Measurements from ENCODE around the gene PLPP3.

Gene PLPP3

DNA sequence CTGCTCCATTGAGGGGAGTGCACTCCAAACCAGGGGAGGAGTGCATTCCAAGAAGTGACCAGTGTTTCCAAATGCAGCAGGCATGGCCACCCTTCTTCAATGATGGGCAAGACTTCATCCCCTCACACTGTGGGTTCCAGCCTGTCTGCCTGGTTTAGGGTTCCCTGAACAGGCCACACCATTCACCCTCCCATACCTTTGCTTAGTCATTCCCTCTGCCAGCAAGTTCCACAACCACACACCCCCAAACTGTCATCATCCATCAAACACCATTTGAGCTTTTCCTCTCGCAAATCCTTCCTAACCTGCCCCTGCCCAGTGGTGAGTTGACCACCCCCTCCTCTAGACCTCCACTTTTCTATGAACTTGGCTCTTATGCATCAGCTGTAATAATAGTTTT lies 116.0 kb downstream of the PLPP3 start:
- FAIRE-seq (no peak), DNase-seq (ENCODE audit: insufficient read length) (no peak)
- TF ChIP-seq POLR2AphosphoS5 (IDR thresholded peaks at IDR 0.05; ENCODE audit: low read depth, low read length) = no peak
- no peak for TF ChIP-seq TAF1 (IDR thresholded peaks at IDR 0.05; ENCODE audit: borderline replicate concordance, low read depth, low read length)
- no peak for TF ChIP-seq POLR2A (IDR thresholded peaks at IDR 0.05; ENCODE audit: low read depth, low read length)

DNA sequence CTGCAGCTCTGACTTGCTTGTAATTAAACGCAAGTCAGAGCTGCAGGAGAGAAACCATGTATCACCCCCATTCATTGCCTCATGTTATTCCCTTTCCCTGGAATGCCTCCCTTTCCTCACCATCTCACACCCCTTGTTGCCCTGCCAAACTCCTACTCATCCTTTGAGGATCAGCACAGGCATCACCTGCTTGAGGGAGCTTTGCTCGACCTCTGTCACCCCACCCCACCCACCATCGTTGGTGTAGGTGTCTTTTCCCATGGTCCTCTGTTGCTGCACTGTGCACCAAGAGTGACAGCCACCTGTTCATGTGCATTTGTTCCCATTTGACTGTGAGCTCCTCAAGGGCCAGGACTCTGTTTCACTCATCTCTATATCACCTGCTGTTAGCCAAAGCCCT lies 117.2 kb downstream of the PLPP3 start:
- no peak for TF ChIP-seq POLR2AphosphoS5 (IDR thresholded peaks at IDR 0.05; ENCODE audit: low read depth, low read length)
- TF ChIP-seq TAF1 (IDR thresholded peaks at IDR 0.05; ENCODE audit: borderline replicate concordance, low read depth, low read length) = no peak
- TF ChIP-seq POLR2A (IDR thresholded peaks at IDR 0.05; ENCODE audit: low read depth, low read length) = no peak
- FAIRE-seq (no peak), DNase-seq (ENCODE audit: insufficient read length) (no peak)

DNA sequence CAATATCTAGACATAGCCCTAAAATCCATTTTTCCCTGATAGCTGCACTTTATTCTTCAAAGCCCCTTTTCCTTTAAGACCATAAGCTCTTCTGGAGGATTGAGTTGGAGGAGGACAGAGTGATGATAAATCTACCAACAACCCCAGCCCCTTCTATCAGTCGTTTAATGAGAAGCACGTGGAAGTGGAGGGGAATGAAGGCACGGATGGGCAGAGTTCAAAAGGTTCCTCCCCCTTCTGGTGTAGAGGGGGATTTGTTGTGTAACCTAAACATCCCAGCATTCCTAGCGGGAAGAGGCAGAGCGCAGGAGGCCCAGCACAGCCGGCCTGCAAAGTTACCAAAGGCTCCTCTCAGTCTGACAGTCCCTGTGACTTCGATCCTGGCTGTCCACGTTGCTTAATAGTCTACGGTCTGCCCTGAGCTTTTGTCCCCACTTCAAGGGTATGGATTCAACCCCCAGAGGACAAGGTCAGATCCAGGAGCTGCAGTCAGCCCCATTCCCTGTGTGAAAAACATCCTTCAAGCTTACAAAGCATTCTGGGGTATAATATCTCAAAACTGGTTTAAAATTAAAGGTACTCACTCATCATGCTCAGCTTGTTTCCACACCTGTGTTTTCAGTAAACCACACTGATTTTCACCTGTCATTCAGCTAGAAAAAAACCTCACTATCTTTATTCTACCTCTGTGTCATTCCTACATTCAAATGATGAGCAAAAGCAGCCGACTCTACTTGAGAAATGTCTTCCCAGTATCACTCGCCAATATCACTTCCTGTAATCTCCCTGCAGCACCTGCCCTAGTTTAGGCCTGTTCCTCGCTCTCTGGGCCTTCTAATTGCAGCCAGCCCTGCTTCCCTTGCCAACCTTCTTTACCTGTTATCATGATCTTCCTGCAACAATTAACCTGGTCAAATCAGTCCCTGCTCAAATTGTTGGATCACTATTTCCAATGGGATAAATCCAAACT lies 117.9 kb downstream of the PLPP3 start:
- no peak for DNase-seq (ENCODE audit: insufficient read length)
- no peak for TF ChIP-seq POLR2A (IDR thresholded peaks at IDR 0.05; ENCODE audit: low read depth, low read length)
- no peak for TF ChIP-seq POLR2AphosphoS5 (IDR thresholded peaks at IDR 0.05; ENCODE audit: low read depth, low read length)
- TF ChIP-seq TAF1 (IDR thresholded peaks at IDR 0.05; ENCODE audit: borderline replicate concordance, low read depth, low read length) = no peak
- FAIRE-seq = no peak

DNA sequence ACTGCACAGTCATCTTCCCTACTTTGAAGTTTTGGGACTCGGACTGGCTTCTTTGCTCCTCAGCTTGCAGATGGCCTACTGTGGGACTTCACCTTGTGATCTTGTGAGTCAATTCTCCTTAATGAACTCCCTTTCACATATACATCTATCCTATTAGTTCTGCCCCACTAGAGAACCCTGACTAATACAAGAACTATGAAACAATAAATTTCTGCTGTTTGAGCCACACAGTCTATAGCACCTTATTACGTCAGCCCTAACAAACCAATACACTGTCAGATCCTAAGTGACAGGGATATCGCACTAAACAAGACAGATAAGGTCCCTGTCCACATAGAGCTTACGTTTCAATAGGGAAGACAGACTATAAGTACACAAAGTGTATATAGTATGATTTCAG lies 120.1 kb downstream of the PLPP3 start:
- FAIRE-seq (no peak), DNase-seq (ENCODE audit: insufficient read length) (no peak)
- no peak for TF ChIP-seq TAF1 (IDR thresholded peaks at IDR 0.05; ENCODE audit: borderline replicate concordance, low read depth, low read length)

DNA sequence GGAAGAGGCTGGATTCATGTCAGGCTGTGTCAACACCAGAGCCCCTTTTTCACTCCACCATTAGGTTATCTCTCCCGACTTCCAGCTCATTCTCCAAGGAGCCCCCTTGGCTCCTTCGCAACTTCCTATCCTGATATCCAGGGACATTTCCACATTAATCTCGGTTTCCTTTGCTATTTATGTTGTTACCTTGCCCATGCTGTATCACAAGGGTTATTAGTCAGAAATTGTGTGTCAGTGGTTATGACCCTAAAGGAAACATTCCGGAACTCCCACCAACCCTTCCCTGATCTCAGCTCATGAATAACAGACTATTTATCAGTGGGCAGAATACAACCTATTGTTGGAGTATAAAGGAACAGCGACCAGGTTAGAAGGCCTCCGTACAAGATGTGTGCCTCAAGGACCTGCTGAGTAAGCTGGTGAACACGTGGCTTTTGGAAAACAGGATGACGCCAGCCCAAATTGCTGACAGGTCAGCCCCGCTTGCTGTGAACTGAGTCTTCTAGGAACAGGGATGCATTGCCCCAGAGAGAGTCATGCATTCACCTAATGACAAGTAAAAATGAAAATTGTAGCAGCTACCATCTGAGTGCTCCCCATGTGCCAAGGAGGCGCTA lies 121.5 kb downstream of the PLPP3 start:
- DNase-seq (ENCODE audit: insufficient read length) (no peak), FAIRE-seq (no peak)
- TF ChIP-seq POLR2A (IDR thresholded peaks at IDR 0.05; ENCODE audit: low read depth, low read length) (no peak), TAF1 (IDR thresholded peaks at IDR 0.05; ENCODE audit: borderline replicate concordance, low read depth, low read length) (no peak), POLR2AphosphoS5 (IDR thresholded peaks at IDR 0.05; ENCODE audit: low read depth, low read length) (no peak)

DNA sequence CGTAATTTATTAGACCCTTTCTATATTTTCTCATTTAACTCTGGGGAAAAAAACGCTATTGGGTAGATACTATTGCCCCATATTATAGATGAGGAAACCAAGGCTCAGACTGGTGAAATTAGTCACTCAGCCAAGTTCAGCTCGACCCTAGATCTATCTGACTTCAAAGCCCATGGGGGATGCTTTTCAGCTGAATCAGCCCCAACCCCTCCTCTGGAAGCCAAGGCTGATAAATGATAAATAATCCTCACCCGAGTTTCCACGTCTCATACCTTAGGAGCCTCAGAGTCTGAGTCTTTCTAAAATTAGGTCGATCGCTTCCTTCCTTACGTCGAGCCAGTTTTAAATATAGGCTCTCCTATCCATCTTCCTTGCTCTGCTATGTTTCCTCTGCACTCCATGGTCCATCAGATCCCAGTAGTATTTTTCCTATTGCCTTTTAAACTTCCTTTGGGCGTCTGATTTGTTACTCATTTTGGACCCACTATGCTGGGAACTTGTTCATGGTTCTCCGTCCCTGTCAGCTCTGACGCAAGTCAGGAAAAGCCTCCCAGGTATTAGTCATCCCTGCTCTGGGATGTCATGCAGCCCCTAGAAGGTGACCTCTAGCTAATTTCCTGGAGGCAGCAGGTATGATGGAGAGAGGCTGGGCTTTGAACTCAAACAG lies 122.8 kb downstream of the PLPP3 start:
- FAIRE-seq = no peak
- no peak for DNase-seq (ENCODE audit: insufficient read length)
- TF ChIP-seq POLR2AphosphoS5 (IDR thresholded peaks at IDR 0.05; ENCODE audit: low read depth, low read length) (no peak), TAF1 (IDR thresholded peaks at IDR 0.05; ENCODE audit: borderline replicate concordance, low read depth, low read length) (no peak), POLR2A (IDR thresholded peaks at IDR 0.05; ENCODE audit: low read depth, low read length) (no peak)

DNA sequence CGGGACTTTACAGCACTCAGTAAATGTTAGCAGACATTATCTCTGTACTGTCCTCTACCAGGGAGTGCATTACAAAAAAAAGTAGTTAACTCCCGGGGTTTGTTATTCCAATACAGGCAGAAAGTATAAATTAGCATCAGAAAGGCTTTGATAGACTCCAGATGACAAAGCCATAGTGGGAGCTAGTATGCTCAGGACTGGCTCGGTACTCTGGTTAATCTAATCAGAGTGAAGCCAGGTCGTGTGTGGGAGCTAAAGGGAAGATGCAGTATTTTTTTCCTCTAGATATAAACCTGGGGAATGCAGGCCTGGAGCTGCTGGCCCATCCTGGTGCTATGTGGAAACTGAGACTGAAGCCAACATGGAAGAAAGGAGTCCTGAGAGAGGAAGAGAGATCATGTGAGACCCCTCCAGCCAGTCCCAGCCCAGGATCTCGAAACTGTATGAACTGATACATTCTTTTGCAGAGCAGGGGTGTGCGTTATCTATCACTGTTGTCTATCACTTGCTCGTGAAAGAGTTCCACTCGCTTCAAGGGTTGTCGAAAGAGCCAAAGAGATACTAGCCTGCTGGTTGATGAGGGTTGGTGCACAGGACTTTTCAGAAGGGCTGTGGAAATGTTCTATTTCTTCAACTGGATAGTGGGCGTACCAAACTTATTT lies 125.8 kb downstream of the PLPP3 start:
- no peak for TF ChIP-seq POLR2A (IDR thresholded peaks at IDR 0.05; ENCODE audit: low read depth, low read length)
- TF ChIP-seq POLR2AphosphoS5 (IDR thresholded peaks at IDR 0.05; ENCODE audit: low read depth, low read length) = no peak
- TF ChIP-seq TAF1 (IDR thresholded peaks at IDR 0.05; ENCODE audit: borderline replicate concordance, low read depth, low read length) = no peak
- FAIRE-seq (no peak), DNase-seq (ENCODE audit: insufficient read length) (no peak)

DNA sequence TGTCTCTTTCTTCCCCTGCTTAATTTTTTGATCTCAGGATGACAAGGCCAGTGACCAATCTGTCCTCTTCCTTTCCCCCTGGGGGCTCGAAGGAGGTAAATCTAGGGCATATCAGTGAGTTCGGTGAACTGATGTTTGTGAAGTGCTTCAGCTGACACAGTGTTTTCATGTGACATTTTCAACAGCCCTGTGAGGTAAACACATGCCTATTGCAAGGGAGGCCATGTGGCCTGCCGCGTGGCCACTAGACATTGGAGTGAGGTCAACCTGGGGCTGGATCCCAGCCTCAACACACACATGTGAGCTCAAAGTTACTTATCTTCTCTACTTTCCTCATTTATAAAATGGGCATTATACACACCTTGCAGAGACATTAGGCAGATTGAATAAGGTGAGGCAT lies 126.3 kb downstream of the PLPP3 start:
- no peak for TF ChIP-seq TAF1 (IDR thresholded peaks at IDR 0.05; ENCODE audit: borderline replicate concordance, low read depth, low read length)
- no peak for TF ChIP-seq POLR2AphosphoS5 (IDR thresholded peaks at IDR 0.05; ENCODE audit: low read depth, low read length)
- TF ChIP-seq POLR2A (IDR thresholded peaks at IDR 0.05; ENCODE audit: low read depth, low read length) = no peak
- no peak for FAIRE-seq
- no peak for DNase-seq (ENCODE audit: insufficient read length)

DNA sequence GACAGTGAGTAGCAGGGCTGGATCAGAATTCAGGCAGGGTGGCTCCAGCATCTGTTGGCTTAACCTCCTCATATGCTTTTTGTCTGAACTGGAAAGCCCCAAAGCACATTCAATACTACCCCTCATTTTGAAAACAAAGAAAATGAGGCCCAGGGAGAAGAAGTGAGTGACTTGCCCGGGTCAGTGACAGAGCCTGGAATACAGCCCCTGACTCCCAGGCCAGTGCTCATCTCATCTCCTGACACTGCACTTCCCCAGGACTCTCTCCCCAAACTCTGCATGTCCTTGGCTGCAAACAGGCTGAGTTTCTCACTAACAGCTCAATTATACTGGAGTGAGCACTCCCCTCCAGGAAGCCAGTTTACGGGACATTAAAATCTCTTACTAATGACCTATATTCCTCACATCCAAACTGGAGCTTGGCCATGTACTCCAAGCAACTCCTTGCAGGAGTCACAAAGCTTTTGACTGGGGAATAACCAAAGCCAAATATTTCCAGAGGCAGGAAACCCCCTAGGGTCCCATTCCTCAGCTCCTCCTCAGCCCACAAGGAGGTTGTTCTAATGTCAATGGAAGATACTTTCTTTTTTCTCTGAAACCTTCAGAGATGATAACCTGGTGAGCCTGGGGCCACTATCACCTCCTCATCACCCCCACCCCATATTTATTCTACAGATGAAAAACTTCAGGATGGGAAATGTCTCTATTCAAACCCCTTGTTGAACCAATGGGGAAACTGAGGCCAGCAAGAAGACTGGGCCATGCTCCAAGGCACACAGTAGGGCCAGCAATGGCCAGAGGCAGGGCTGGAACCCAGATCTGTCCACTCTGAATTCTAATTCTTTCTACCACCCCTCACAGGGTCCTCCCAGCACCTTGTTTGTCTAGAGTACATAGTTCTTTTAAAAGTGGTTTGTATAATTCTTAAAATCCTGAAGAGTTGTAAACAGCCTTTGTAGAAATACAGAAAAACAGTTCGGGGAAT lies 127.0 kb downstream of the PLPP3 start:
- no peak for TF ChIP-seq TAF1 (IDR thresholded peaks at IDR 0.05; ENCODE audit: borderline replicate concordance, low read depth, low read length)
- TF ChIP-seq POLR2A (IDR thresholded peaks at IDR 0.05; ENCODE audit: low read depth, low read length) = no peak
- TF ChIP-seq POLR2AphosphoS5 (IDR thresholded peaks at IDR 0.05; ENCODE audit: low read depth, low read length) = no peak
- DNase-seq (ENCODE audit: insufficient read length) (no peak), FAIRE-seq (no peak)

DNA sequence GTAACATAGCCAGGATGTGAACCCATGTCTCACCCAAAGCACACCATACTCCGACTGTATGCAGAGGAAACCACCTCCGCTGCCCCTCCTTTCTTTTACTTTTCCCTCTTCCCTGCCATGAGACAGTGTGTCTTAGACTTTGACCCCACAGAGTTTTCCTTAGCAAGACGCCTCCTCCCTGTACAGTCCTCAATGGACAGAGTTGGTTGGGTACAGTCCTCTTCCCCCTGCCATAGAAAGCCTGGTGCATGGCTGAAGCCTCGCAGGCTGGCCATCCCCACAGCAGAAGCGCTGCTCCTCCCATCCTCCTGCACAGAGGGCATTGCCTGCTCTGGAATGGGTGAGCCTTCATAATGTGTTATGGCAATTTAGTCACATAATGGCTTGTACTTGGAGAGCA lies 127.9 kb downstream of the PLPP3 start:
- FAIRE-seq = no peak
- TF ChIP-seq POLR2A (IDR thresholded peaks at IDR 0.05; ENCODE audit: low read depth, low read length) (no peak), POLR2AphosphoS5 (IDR thresholded peaks at IDR 0.05; ENCODE audit: low read depth, low read length) (no peak), TAF1 (IDR thresholded peaks at IDR 0.05; ENCODE audit: borderline replicate concordance, low read depth, low read length) (no peak)
- DNase-seq (ENCODE audit: insufficient read length) = no peak

Measured in GM12892 (cell line).